ENCODE measurements around the gene ANKRD50. TPM values are rescaled to one million over a fixed set of nuclear protein-coding genes. Genes with fewer than 3 reads are reported as not detected.

Gene ANKRD50
- total RNA-seq, 6 donors from 2014 or later = 9.2 to 26.5 (median 18.3) TPM

- H3K4me1 ChIP-seq = no peaks in the 10 kb centered on the region
- ATAC-seq (ENCODE audit: low FRiP score in 2 of 2) = no peak
Measured at GRCh38 chr4:124658795-124659194, 53.7 kb downstream of the ANKRD50 start.

DNA sequence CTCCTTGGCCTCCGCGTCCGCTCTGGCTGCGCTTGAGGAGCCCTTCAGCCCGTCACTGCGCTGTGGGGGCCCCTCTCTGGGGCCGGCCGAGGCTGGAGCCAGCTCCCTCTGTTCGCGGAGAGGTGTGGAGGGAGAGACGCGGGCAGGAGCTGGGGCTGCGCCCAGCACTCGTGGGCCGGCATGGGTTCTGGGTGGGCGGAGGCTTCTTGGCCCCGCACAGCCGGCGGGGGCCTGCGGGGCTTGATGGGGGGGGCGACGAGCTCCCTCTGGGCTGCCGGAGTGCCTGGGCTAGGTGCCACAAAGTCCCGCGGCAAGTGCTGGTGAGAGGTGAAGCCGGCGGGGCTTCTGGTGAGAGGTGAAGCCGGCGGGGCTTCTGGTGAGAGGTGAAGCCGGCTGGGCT, 61.9 kb downstream of the ANKRD50 start:
- Histone ChIP-seq H3K9me3 (no peaks in the 10 kb centered on the region), H3K4me1 (no peaks in the 10 kb centered on the region), H3K4me3 (no peak overlapping the region), H3K27me3 (no peaks in the 10 kb centered on the region), H3K27ac (no peak overlapping the region), H3K36me3 (peaks cover 0 to 6% (median 0%) of the 10 kb centered on the region in 4 donors)
- ATAC-seq (ENCODE audit: low FRiP score in 2 of 2) = no peak
- TF ChIP-seq, protein P1, sequence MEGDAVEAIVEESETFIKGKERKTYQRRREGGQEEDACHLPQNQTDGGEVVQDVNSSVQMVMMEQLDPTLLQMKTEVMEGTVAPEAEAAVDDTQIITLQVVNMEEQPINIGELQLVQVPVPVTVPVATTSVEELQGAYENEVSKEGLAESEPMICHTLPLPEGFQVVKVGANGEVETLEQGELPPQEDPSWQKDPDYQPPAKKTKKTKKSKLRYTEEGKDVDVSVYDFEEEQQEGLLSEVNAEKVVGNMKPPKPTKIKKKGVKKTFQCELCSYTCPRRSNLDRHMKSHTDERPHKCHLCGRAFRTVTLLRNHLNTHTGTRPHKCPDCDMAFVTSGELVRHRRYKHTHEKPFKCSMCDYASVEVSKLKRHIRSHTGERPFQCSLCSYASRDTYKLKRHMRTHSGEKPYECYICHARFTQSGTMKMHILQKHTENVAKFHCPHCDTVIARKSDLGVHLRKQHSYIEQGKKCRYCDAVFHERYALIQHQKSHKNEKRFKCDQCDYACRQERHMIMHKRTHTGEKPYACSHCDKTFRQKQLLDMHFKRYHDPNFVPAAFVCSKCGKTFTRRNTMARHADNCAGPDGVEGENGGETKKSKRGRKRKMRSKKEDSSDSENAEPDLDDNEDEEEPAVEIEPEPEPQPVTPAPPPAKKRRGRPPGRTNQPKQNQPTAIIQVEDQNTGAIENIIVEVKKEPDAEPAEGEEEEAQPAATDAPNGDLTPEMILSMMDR (IDR thresholded peaks at IDR 0.05) = no peak
- TF ChIP-seq POLR2A (IDR thresholded peaks at IDR 0.05) (no peak), EP300 (IDR thresholded peaks at IDR 0.05) (no peak), POLR2AphosphoS5 (IDR thresholded peaks at IDR 0.05) (no peak)
- peak in 1 of 2 donors; percentile 79 for DNase-seq
- WGBS, 2 donors = 96 to 97% methylated on average over 19 to 30 of the region's 30 CpGs

More at GRCh38 chr4:124658795-124659194, 53.7 kb downstream of the ANKRD50 start:
- no peaks in the 10 kb centered on the region for H3K36me3 ChIP-seq
- H3K9me3 ChIP-seq = no peaks in the 10 kb centered on the region
- TF ChIP-seq, protein P1 (IDR thresholded peaks at IDR 0.05) = no peak
- no peak for TF ChIP-seq POLR2A (IDR thresholded peaks at IDR 0.05)
- no peak for TF ChIP-seq POLR2AphosphoS5 (IDR thresholded peaks at IDR 0.05)
- TF ChIP-seq EP300 (IDR thresholded peaks at IDR 0.05) = no peak
- WGBS, 2 donors = 73 to 94% methylated on average over 1 of the region's 1 CpG
- no peak overlapping the region for H3K4me3 ChIP-seq
- no peak overlapping the region for H3K27ac ChIP-seq
- DNase-seq = no peak
- H3K27me3 ChIP-seq = no peaks in the 10 kb centered on the region

GRCh38 chr4:124647599-124647998, 64.9 kb downstream of the ANKRD50 start:
- DNase-seq (no peak), ATAC-seq (ENCODE audit: low FRiP score in 2 of 2) (no peak)
- Histone ChIP-seq H3K9me3 (no peaks in the 10 kb centered on the region), H3K36me3 (peaks cover 0 to 6% (median 0%) of the 10 kb centered on the region in 4 donors), H3K4me3 (no peak overlapping the region), H3K27ac (no peak overlapping the region), H3K27me3 (no peaks in the 10 kb centered on the region), H3K4me1 (no peaks in the 10 kb centered on the region)
- no peak for TF ChIP-seq POLR2A (IDR thresholded peaks at IDR 0.05)
- TF ChIP-seq EP300 (IDR thresholded peaks at IDR 0.05) = no peak
- TF ChIP-seq, protein P1 (IDR thresholded peaks at IDR 0.05) = no peak
- TF ChIP-seq POLR2AphosphoS5 (IDR thresholded peaks at IDR 0.05) = no peak
- 40 to 57% methylated on average over 2 of the region's 2 CpGs for WGBS, 2 donors

DNA sequence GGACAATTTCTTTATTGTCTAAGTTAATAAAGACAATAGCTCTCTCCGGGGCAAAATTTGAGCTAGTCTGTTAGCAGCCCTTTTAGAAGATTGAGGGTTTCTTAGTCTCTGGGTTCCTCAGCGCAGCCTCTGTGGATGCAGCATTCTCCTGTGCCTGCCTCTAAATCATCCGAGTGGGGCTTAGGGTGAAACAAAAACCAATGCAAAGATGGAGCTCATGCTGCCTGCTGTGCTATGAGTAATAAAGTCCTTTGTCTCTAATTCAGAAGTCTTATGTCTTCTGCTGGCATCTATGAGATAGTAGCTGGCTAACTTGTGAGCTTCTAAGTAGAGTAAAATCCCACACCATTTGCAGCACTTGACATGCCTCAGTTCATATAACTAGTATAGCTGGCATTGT, 67.9 kb downstream of the ANKRD50 start:
- Histone ChIP-seq H3K36me3 (no peaks in the 10 kb centered on the region), H3K4me3 (no peak overlapping the region), H3K9me3 (no peaks in the 10 kb centered on the region), H3K4me1 (peaks cover 0 to 3% (median 0%) of the 10 kb centered on the region in 4 donors), H3K27ac (no peak overlapping the region), H3K27me3 (no peaks in the 10 kb centered on the region)
- TF ChIP-seq, protein P1 (IDR thresholded peaks at IDR 0.05) = no peak
- no peak for TF ChIP-seq POLR2A (IDR thresholded peaks at IDR 0.05)
- TF ChIP-seq EP300 (IDR thresholded peaks at IDR 0.05) = no peak
- TF ChIP-seq POLR2AphosphoS5 (IDR thresholded peaks at IDR 0.05) = no peak
- ATAC-seq (ENCODE audit: low FRiP score in 2 of 2) (no peak), DNase-seq (no peak)
- WGBS, 2 donors = 96 to 98% methylated on average over 3 of the region's 3 CpGs

DNA sequence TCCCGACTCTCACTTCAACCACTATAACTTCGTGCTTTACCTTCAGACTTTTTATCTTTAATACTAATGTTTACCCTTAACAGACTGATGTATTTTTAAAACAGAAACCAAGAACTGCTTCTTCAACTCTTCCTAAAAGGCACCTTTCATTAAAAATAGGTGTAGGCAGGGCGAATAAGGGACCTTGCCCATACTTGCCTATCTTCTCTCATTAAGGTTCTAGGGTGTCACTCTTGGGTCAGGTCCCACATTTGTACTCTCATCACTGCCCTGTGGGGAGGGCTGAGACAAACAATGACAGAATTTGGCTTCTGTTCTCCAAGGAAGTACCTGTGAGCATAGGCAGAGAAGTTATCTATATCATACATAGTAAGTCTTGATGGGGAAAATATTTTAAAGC, 69.7 kb downstream of the ANKRD50 start:
- Histone ChIP-seq H3K4me1 (peaks cover 0 to 3% (median 0%) of the 10 kb centered on the region in 4 donors), H3K36me3 (no peaks in the 10 kb centered on the region), H3K9me3 (no peaks in the 10 kb centered on the region), H3K4me3 (no peak overlapping the region), H3K27me3 (no peaks in the 10 kb centered on the region), H3K27ac (no peak overlapping the region)
- TF ChIP-seq POLR2AphosphoS5 (IDR thresholded peaks at IDR 0.05) (no peak), EP300 (IDR thresholded peaks at IDR 0.05) (no peak), POLR2A (IDR thresholded peaks at IDR 0.05) (no peak)
- TF ChIP-seq, protein P1 (IDR thresholded peaks at IDR 0.05) = no peak
- no peak for ATAC-seq (ENCODE audit: low FRiP score in 2 of 2)
- no peak for DNase-seq
- WGBS, 2 donors = 92 to 93% methylated on average over 3 of the region's 3 CpGs
